HG03045 (cell line): Measurements from ENCODE around the gene FIP1L1.

Source experiments
- ATAC-seq: cut with Tn5 transposase; IDR thresholded peaks from one replicate; pipeline ENCODE4 v1.9.1; 2021; ENCODE audit warnings: mild to moderate bottlenecking, moderate library complexity; ENCODE audit not compliant: unreplicated experiment

Gene FIP1L1

GRCh38 chr4:53499791-53500190 lies 122.3 kb downstream of the FIP1L1 start:
- ATAC-seq, result no peak

- ATAC-seq, result no peak
Observed at GRCh38 chr4:53500546-53500945, 123.1 kb downstream of the FIP1L1 start.

GRCh38 chr4:53501561-53501960 lies 124.1 kb downstream of the FIP1L1 start:
- no peak for ATAC-seq

- no peak for ATAC-seq
Observed at GRCh38 chr4:53502094-53502493, 124.7 kb downstream of the FIP1L1 start.

GRCh38 chr4:53505947-53506346 lies 128.5 kb downstream of the FIP1L1 start:
- no peak for ATAC-seq

- ATAC-seq, result no peak
Observed at GRCh38 chr4:53507058-53507457, 129.6 kb downstream of the FIP1L1 start.

- ATAC-seq, result no peak
Observed at GRCh38 chr4:53507671-53508286, 130.3 kb downstream of the FIP1L1 start.

GRCh38 chr4:53508446-53508845 lies 131.0 kb downstream of the FIP1L1 start:
- ATAC-seq, result no peak

GRCh38 chr4:53510321-53510720 lies 132.9 kb downstream of the FIP1L1 start:
- ATAC-seq, result no peak
